ENCODE data around the gene NPC1L1. TPM values are rescaled to one million over a fixed set of nuclear protein-coding genes. Genes with fewer than 3 reads are reported as not detected.

Gene NPC1L1
- total and polyA plus RNA-seq, 2 of the 4 experiments (the other 2 are of a cell fraction) = 0.07 TPM; not detected in 1

GRCh38 chr7:44515590-44516268 is 25.4 kb downstream of the NPC1L1 start:
- H4K5ac ChIP-seq (ENCODE audit: low read depth, low read length) = no peak overlapping the region
- no peak overlapping the region for H2BK120ac ChIP-seq (ENCODE audit: low read depth, low read length)
- intact Hi-C loops (cut with micrococcal nuclease) = no loop called here
- no peak overlapping the region for H3K4me3 ChIP-seq (ENCODE audit: insufficient read depth, low read depth, low read length)
- ATAC-seq (ENCODE audit: low read depth) (no peak), DNase-seq (no peak)
- H3K18ac ChIP-seq (ENCODE audit: low read depth, low read length) = no peak overlapping the region
- H2AK9ac ChIP-seq (replicated peaks; ENCODE audit: low read depth, low read length, poor library complexity) = no peak overlapping the region
- H3K27me3 ChIP-seq (ENCODE audit: control insufficient read depth, insufficient read depth, low read length) = peaks cover 23% of the 10 kb centered on the region
- no peak overlapping the region for H2BK15ac ChIP-seq (ENCODE audit: low read depth, low read length)
- no peak overlapping the region for H3K9ac ChIP-seq (ENCODE audit: low read depth, low read length)
- no peak overlapping the region for H2BK20ac ChIP-seq (ENCODE audit: low read depth, low read length)
- no peaks in the 10 kb centered on the region for H3K79me1 ChIP-seq (ENCODE audit: low read depth in 1 of 2, low read length in 2 of 2)
- no peaks in the 10 kb centered on the region for H4K20me1 ChIP-seq (ENCODE audit: insufficient read depth, low read length)
- H3K9me1 ChIP-seq (ENCODE audit: insufficient read depth, low read length) = no peaks in the 10 kb centered on the region; the same call in 1 of the 2 replicates
- CTCF ChIA-PET = no interaction called here
- dilution Hi-C loops (cut with HindIII; ENCODE audit: low sequenced_read_pairs, unreplicated experiment) = no loop called here
- no peak overlapping the region for H3K4ac ChIP-seq (ENCODE audit: low read depth, low read length)
- 62% methylated on average over 6 of the region's 10 CpGs; no CpG with 5 or more reads in 1 of the 2 experiments for WGBS, 2 experiments (ENCODE audit: extremely low coverage in 2 of 2, insufficient read length in 1 of 2)
- no peak overlapping the region for H4K91ac ChIP-seq (ENCODE audit: insufficient read depth, low read depth, low read length)
- TF ChIP-seq BHLHE40 (IDR thresholded peaks at IDR 0.05; ENCODE audit: low read depth, low read length) = no peak
- no peak for TF ChIP-seq SMC3 (IDR thresholded peaks at IDR 0.05; ENCODE audit: low read depth, low read length)
- POLR2A ChIA-PET (ENCODE audit: unreplicated experiment) = no interaction called here
- no peaks in the 10 kb centered on the region for H3K36me3 ChIP-seq (ENCODE audit: control insufficient read depth, insufficient read depth, low read length)
- no TSS peak for BruUV-seq (replicated peaks)
- H2AFZ ChIP-seq (replicated peaks; ENCODE audit: low read length, poor library complexity) = no peak overlapping the region
- H3K9me3 ChIP-seq (ENCODE audit: control insufficient read depth, insufficient read depth, low read length) = no peaks in the 10 kb centered on the region
- H3K27ac ChIP-seq (ENCODE audit: insufficient read depth, low read length) = no peak overlapping the region
- H2AK5ac ChIP-seq (ENCODE audit: low read depth, low read length) = no peak overlapping the region
- no peak overlapping the region for H3K56ac ChIP-seq (ENCODE audit: extremely low read depth, insufficient read depth, low read length)
- no peak overlapping the region for H2BK5ac ChIP-seq (ENCODE audit: low read depth, low read length, poor library complexity, severe bottlenecking)
- no peak overlapping the region for H4K8ac ChIP-seq (ENCODE audit: low read depth in 2 of 2, low read length in 2 of 2)
- no peaks in the 10 kb centered on the region for H3K4me1 ChIP-seq (ENCODE audit: control insufficient read depth, insufficient read depth, low read length)
- no peak overlapping the region for H3K14ac ChIP-seq (replicated peaks; ENCODE audit: low read depth, low read length)
- H3K23ac ChIP-seq (ENCODE audit: low read depth, low read length) = no peak overlapping the region
- in situ Hi-C loops (cut with MboI; ENCODE audit: low sequenced_read_pairs) = no loop called here
- H3K4me2 ChIP-seq (ENCODE audit: low read depth, low read length) = no peak overlapping the region
